Endothelial cell (in vitro differentiated cells): ENCODE data around the gene SORT1. TPM values are rescaled to one million over a fixed set of nuclear protein-coding genes. Genes with fewer than 3 reads are reported as not detected.

Experiments used
- DNase-seq: peaks from one replicate; pipeline ENCODE4 v3.0.0; 2021; ENCODE audit warnings: low spot score
- H3K27ac Mint-ChIP-seq: one replicate; pipeline ENCODE4 v1.8.0; 2021; ENCODE audit warnings: mixed read lengths, inconsistent platforms; ENCODE audit not compliant: unreplicated experiment
- H3K27me3 Mint-ChIP-seq: one replicate; pipeline ENCODE4 v1.8.0; 2021; ENCODE audit warnings: mild to moderate bottlenecking, moderate library complexity, mixed read lengths, inconsistent platforms; ENCODE audit not compliant: unreplicated experiment
- H3K36me3 Mint-ChIP-seq: one replicate; pipeline ENCODE4 v1.8.0; 2021; ENCODE audit warnings: mild to moderate bottlenecking, low read depth, mixed read lengths, inconsistent platforms; ENCODE audit not compliant: unreplicated experiment
- H3K4me1 Mint-ChIP-seq: one replicate; pipeline ENCODE4 v1.8.0; 2021; ENCODE audit warnings: mild to moderate bottlenecking, mixed read lengths, inconsistent platforms; ENCODE audit not compliant: unreplicated experiment
- H3K4me3 Mint-ChIP-seq: one replicate; pipeline ENCODE4 v1.8.0; 2021; ENCODE audit warnings: mild to moderate bottlenecking, mixed read lengths, inconsistent platforms; ENCODE audit not compliant: unreplicated experiment
- H3K9me3 Mint-ChIP-seq: one replicate; pipeline ENCODE4 v1.8.0; 2021; ENCODE audit warnings: mixed read lengths, inconsistent platforms; ENCODE audit not compliant: unreplicated experiment
- CTCF ChIP-seq: fragments of 200-600 bp; sonication (generic); IDR thresholded peaks from one replicate; pipeline ENCODE4 v1.5.0; 2021; ENCODE audit warnings: antibody characterized with exemption; ENCODE audit not compliant: unreplicated experiment
- total RNA-seq: library from RNA; stranded (reverse); fragmentation: NEBNext Ultra II Directional; extraction: Animal tissue kit (Norgen Biotek cat#: 25700); gene quantifications from one replicate; pipeline ENCODE4 v1.2.1, GENCODE V29; 2021; ENCODE audit not compliant: unreplicated experiment

SORT1 gene
- total RNA-seq, 1 donor from 2014 or later: 49.0 TPM

GRCh38 chr1:109389638-109390341 is 7.9 kb downstream of the SORT1 start:
- H3K27me3 Mint-ChIP-seq: no peaks in the 10 kb centered on the region
- no peak for DNase-seq
- H3K27ac Mint-ChIP-seq: no peak overlapping the region
- no peaks in the 10 kb centered on the region for H3K36me3 Mint-ChIP-seq
- no peak for TF ChIP-seq CTCF
- H3K4me1 Mint-ChIP-seq: peaks cover 36% of the 10 kb centered on the region
- no peak overlapping the region for H3K4me3 Mint-ChIP-seq
- H3K9me3 Mint-ChIP-seq: no peaks in the 10 kb centered on the region

- Mint-ChIP-seq H3K9me3 (no peaks in the 10 kb centered on the region), H3K36me3 (peaks cover 6% of the 10 kb centered on the region), H3K4me3 (no peak overlapping the region), H3K4me1 (peaks cover 39% of the 10 kb centered on the region), H3K27me3 (no peaks in the 10 kb centered on the region), H3K27ac (no peak overlapping the region)
- no peak for TF ChIP-seq CTCF
- DNase-seq: no peak
These were observed 8.7 kb downstream of the SORT1 start for GRCh38 chr1:109388884-109389637.

GRCh38 chr1:109388208-109388711 is 9.5 kb downstream of the SORT1 start:
- Mint-ChIP-seq H3K36me3 (peaks cover 6% of the 10 kb centered on the region), H3K27ac (no peak overlapping the region), H3K9me3 (no peaks in the 10 kb centered on the region), H3K4me3 (no peak overlapping the region), H3K27me3 (no peaks in the 10 kb centered on the region), H3K4me1 (peaks cover 41% of the 10 kb centered on the region)
- no peak for TF ChIP-seq CTCF
- no peak for DNase-seq

- DNase-seq: no peak
These were observed 11.5 kb downstream of the SORT1 start for GRCh38 chr1:109386054-109386717.

More at GRCh38 chr1:109386054-109386717, 11.5 kb downstream of the SORT1 start:
- TF ChIP-seq CTCF: no peak
- H3K27ac Mint-ChIP-seq: no peak overlapping the region
- no peak overlapping the region for H3K4me3 Mint-ChIP-seq
- H3K9me3 Mint-ChIP-seq: no peaks in the 10 kb centered on the region
- H3K27me3 Mint-ChIP-seq: no peaks in the 10 kb centered on the region
- H3K36me3 Mint-ChIP-seq: peaks cover 6% of the 10 kb centered on the region
- peaks cover 24% of the 10 kb centered on the region for H3K4me1 Mint-ChIP-seq
